NCI-H1092 treated with DMSO at 0.1 percent for 48 hours (cell line): ENCODE results near the gene FLNB.

Experiments
- DNase-seq: peaks from one replicate; lab custom pipeline; 2025; lab: John Stamatoyannopoulos, UW

Gene FLNB

DNA sequence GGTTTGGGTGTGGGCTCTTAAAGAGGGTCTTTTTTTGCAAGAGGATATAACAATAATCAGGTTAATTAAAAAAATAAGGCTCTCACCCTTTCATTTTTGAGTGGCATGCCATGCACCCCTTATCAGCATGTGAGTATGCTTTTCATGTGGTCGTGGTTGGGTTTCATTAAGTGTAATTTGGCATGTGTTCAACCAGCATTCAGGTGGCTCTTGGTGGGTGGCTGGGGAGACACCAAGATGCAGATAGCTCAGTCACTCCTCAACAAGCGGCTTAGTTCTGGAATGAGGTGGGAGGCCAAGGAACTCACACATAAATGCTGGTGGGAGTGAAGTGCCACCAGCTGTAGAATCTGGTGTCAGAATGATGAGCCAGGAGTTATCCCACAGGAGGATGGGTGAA, 66.8 kb downstream of the FLNB start:
- DNase-seq = no peak

DNA sequence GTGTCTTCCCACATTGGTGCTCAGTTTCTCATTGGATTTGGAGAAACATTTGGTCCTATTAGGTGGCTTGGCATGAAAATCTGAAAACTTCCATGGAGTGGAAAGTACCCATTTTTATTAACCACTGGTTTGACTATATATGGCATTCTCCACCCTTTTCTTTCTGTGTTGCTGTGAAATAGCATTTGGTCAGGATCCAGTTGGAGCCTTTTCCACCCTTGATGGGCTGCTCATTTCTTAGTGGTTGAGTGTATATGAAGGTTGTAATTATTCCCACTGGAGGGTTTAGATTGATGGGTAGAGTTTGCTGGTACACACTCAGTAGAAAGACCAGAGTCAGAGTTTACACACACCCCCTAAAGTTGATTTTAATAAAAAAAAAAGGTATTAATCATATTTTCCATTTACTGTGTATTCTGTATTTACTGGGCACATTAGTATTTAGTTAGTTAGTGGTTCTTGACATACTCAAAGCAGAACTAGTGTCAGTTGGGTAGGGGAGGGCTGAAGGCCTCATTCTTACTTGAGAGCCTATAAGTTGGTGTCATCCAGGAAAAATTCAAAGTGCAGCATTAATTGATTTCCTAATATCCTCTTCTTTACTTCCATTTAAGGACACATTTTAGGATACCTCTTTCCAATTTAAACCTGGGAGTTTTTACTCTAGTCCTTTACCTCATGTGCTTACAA, 69.5 kb downstream of the FLNB start:
- no peak for DNase-seq

DNA sequence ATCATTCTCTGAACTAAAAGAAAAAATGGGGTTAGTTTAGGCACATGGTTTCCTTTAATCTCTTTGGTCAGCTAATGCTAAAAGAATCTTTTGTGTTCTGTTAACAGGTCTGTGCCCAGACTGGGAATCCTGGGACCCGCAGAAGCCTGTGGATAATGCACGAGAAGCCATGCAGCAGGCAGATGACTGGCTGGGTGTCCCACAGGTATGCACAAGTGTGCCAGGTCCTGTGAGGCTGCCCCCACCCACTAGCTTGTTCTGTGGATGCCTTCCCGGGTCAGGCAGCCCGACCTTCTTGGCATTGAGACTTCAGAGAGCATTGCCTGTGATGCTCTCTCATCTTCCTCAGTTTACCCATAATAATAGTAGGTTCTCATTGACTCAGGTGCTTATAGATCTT, 70.4 kb downstream of the FLNB start:
- DNase-seq = no peak

DNA sequence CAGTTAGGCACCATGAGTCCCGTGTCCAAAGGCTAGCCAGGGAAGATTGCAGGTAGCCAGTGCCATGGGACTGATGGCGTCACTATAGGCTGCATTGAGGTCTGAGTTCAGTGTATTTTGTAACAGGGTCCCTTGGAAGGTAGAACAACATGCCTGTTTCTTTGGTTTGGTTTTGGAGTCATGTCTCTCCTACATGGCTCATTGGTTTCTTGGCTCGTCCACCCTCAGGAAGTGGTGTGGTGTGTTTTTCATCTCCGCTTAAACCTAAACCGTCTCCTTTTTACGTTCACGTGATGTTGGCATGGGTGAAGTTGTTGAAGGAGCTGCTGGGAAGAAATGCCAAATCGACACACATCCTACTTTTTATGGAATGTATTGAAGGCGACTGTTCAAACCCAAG, 71.6 kb downstream of the FLNB start:
- DNase-seq = no peak

DNA sequence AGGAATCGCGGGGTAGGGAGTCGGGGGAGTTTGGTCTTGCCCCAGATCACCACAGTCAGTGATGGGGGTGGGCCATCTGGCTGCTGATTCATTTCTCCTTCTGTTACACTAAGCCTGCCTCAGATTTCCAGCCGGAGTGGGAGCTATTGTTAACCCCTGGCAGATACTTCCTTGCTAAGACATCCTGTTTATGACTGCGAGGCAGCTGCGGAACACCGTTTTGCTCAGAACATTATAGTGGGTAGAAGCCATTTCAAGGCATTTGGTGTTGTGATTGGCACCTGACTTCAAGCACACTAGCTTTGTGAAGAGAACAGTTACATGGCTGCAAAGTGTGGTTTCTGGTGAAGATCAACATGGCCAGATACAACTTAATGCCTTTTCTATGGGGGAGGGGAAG, 73.8 kb downstream of the FLNB start:
- no peak for DNase-seq

DNA sequence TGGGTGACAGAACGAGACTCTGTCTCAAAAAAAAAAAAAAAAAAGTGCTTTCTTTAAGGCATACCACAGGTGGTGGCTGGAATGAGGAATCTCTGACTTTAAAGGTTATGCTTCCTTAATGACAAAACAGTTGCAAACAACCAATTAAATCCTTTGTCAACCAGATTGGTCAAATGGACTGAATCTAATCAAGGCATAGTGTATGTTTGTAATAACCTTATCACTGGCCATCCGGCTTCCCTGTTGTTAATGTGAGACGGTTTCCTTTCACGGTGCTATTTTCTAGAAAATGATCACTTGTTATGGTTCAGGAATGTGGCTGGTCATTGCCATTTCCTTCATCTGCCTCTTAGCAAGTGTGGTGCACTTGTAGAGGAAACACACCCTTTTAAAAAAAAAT, 75.9 kb downstream of the FLNB start:
- DNase-seq = no peak

DNA sequence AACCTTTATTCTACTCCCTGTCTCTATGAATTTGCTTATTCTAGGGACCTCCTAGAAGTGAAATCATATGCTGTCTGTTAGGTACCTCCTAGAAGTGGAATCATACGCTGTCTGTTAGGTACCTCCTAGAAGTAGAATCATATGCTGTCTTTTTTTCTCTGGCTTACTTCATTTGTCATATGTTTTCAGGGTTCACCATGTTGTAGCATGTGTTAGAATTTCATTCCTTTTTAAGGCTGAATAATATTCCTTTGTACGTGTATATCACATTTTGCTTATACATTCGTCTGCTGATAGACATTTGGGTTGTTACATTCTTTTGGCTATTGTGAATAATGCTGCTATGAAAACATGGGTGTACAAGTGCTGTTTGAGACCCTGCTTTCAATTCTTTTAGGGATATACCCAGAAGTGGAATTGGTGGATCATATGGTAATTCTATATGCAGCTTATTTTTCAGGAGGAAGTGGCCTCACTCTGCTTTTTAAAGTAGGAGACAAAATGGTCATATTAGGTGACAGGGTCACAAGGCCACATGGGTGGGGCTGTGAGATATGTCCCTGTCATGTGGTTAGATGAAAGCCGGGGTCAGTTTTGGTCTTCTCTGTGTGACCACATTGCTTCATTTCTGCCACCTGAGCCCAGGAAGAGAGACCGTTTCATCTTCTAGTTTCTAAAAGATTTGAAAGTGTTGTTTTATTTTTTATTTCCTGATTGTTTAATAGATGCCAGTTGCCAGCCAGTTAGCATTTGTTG, 76.7 kb downstream of the FLNB start:
- DNase-seq = no peak

DNA sequence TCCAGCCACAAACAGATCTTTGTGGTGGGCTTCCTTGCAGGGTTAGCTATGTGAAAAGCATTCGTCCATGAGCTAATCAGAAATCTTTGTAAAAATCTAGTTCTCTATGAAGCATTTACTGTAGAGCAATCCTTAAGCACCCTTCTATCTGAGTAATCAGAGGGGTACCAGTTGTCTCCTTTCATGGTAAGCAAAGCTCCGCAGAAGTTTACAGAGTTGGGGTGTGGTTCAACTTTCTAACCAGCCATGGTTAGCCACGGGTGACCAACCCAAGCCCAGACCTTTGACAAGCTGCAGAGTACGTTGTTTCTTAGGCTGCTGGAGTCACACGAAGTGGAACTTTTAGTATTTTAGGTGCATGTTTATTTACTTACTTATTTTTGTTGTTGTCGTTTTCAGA, 77.4 kb downstream of the FLNB start:
- no peak for DNase-seq

DNA sequence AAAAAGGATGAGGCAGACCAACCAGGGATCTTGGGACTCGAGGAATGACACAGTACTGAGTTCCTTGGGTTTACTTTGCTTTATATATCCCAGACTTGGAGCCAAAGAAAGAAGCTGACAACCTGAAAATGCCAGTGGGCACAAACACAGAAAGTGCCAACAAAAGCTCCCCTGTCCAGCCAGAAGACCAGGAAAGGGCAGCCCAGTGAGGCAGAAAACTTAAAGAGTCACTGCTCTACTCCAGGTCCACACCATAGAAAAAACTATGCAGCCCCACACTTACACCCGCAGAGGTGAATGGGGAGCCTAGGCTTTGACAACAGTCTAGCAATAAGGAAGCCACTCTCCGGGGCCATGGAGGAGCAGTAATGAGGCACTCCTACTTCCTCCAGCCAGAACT, 80.3 kb downstream of the FLNB start:
- no peak for DNase-seq

DNA sequence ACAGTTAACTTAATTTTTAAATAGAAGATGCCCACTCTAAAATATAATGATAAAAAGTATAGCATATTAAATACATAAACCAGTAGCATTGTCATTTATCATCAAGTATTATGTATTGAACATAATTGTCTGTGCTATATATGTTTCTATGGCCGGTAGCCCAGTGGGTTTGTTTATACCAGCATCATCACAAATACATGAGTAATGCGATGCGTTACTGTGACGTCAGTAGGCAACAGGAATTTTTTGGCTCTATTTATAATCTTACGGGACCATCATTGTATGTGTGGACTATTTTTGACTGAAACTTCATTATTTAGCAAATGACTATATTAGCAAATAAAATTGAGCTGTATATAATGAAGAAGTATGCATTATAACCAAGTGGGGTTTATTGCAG, 82.1 kb downstream of the FLNB start:
- no peak for DNase-seq

DNA sequence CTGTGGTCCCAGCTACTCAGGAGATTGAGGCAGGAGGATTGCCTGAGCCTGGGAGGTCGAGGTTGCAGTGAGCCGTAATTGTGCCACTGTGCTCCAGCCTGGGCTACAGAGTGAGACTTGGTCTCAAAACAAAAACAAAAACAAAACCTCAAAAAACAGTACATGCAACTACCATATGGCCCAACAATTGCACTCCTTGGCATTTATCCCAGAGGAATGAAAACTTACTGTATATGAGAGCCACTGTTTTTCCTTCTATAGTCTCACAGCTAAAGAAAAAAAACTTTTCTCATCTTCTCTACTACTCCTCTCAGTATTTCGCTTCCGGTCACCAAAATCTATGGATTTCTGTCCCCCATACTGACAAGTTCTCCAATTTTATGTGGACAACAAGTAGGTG, 84.3 kb downstream of the FLNB start:
- DNase-seq = no peak

DNA sequence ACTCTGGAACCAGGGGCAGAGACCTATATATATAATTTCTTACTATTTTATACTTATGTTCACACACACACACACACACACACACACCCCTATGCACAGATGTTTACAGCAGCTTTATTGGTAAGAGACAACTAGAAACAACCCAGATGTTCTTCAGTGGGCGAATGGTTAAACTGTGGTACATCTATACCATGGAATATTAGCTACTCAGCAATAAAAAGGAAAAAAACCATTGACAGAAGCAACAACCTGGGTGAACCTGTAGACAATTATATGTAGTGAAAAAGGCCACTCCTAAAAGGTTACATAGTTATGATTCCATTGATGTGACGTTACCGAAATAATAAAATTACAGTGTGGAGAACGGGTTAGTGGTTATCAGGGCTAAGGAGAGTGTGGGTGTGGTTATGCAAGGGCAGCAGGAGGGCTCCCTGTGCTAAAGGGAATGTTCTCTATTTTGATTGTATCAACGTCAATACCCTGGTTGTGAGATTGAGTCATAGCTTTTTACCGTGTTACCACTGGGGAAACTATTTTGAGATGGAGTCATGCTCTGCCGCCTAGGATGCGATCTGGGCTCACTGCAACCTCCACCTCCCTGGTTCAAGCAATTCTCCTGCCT, 85.5 kb downstream of the FLNB start:
- no peak for DNase-seq

DNA sequence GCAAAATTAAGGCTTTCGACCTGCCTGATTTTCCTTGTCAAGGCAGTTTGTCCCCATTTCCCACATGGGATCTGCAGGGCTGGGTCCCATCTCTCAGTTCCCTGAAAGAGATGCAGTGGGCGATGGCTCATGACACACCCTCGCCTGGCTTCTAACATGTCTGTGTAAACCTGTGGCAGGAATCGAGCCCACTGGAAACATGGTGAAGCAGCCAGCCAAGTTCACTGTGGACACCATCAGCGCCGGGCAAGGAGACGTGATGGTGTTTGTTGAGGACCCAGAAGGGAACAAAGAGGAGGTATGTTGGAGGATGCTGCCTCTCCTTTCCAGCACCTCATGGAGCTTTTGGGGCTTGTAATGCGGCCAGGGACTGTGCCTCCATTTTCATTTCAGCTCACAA, 86.4 kb downstream of the FLNB start:
- no peak for DNase-seq

DNA sequence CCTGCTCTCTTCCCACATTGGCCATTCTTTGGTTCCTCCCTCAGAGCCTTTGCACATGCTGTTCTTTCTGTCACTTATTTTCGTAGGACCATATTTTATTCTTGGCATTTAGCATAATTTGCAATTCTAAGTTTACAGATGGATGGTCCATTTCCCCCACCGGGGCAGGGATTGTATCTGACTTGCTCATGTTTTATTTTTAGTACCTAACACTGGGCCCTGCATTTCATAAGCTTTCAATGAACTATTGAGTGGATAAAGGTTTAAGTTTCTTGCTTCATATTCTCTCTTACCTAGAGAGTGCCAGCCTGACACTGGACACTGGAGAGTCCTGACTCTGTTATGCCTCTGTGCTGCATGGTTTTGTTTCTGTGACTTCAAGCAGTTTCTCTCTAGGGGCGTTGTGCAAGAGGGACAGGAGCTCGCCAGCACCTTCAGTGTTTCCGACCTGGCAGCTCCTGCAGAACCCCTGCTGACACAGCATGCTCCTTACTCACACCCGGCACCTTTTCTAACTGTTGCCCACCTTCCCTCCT, 87.4 kb downstream of the FLNB start:
- no peak for DNase-seq

DNA sequence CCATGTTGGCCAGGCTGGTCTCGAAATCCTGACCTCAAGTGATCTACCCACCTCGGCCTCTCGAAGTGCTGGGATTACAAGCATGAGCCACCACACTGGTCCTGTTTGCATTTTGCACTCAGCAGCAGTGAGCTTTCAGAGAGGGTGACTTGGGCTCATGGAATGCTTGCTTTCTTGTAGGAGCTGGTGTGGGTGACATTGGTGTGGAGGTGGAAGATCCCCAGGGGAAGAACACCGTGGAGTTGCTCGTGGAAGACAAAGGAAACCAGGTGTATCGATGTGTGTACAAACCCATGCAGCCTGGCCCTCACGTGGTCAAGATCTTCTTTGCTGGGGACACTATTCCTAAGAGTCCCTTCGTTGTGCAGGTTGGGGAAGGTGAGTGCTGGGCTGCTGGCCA, 90.3 kb downstream of the FLNB start:
- no peak for DNase-seq

DNA sequence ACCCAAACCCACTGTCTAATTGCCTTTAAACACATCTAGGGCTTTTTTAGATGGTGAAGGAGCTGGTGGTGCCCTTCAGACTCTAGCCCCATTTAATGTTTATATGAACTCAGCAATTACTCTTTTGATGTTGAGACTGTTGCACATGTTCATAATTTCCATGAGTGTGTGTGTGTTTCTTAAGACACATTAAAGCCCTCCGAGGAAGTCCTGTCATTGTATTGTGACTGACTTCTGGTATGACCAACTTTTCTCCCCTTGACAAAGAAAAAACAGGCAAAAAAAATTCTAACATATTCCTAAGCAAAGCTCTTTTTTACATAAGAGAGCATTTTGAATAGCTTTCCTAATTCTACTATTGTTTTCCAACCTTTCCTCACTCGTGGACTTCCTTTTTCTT, 91.6 kb downstream of the FLNB start:
- no peak for DNase-seq

DNA sequence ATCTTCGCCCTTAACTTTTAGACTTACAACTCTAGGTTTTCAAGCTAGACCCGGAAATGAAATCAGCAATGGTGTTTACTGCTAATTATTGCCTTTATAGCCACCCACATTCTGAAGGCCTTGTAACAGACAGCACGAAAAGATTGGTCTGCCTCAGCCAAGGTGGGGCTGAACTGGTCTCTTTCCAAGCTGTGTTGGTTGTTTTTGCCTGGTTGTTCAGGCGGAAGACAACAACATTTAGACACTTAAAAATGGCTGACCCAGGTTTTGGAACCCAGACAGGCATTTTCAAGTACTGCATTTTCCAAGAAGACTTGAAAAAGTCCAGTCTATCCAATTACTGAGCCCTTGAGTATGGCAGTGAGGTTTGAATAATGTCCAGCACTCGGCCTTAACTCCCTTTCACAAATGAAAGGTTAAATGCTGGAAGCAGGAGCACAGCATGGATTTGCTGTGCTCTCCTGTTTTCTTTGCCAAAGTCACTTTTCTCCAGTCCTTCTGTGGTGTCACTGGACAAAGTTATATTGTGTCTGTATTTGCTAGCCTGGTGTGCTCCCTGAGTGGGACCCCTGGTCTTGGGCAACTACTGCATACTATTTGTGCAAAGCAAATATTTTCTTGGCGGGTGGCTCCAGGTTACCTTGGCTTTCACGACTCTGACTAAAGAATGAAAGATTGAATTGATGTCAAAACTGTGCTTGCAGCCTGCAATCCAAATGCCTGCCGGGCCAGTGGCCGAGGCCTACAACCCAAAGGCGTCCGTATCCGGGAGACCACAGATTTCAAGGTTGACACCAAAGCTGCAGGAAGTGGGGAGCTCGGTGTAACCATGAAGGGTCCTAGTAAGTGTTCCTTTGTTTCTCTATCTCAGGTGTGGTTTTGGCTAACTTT, 93.5 kb downstream of the FLNB start:
- no peak for DNase-seq

DNA sequence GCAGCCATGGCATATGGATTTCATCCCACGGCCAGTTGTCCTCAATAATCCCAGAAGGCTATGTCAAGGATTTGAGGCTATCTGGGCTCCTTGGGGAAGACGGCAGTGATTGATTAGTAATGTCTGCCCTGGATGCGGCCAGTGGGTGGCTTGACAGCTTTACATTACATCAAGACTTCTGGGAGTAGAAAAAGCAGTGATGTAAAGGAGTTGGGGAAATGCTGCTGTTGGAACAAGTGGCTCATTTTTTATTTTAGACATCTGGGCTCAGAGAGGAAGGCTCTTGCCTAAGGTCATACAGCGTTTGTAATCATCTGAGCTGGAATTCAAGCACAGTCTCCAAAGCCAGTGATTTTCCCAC, 94.1 kb downstream of the FLNB start:
- no peak for DNase-seq

DNA sequence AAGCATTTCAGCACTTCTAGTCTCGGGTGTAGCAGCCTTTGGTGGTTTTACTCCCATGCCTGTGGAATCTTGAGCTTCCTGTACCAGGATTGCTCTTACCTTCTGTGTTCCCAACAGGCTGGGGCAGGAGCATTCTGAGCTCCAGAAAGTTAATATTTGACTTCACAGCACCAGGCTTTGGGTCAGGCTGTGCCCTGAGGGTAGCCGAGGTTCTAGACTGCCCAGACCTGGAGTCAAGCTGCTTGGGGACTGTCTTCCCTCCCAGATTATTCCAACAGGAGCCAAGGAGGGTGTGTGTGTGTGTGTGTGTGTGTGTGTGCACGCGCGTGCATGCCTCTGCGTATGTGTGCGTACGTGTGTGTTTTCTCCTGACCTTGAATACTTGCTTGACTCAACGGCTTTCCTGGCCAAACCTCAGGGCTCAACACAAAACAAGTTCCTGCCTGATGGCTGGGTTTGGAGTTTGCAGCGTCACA, 94.8 kb downstream of the FLNB start:
- no peak for DNase-seq

DNA sequence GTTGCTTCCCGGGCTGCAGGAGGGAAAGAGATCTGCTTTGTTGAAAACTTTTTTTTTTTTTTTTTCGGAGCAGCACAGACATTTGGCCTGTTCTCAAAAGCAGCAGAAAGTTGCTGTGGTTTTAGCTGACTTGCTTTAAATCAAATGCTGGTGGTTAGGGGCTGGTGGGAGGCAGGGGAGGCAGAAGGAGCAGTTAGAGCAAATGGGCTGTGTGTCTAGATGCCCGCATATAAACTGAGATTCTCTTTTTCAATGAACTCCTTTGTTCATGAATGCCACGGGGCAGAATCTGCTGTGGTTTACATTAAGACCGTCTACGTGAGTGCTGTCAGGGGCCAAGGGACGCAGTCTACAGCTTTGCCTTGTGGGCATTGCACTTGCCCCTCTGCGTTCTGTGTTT, 95.9 kb downstream of the FLNB start:
- no peak for DNase-seq

DNA sequence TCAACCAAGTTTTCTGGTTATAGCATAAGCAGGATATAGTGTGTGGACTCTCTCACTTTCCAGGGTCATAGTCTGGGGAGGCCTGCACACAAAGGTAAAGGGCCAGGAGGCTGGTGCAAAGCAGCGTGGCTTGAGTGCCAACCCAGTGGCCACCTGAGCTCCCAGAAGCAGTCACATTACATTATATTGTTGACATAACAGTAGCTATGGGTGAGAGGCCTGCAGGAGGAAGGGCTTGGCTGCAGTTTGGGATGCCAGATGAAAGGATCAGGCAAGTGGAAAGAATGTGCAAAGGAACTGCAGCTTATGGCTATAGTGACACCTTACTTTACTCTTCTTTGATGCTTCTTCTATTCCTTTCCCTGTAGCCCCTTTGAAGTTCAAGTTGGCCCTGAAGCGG, 96.5 kb downstream of the FLNB start:
- no peak for DNase-seq

DNA sequence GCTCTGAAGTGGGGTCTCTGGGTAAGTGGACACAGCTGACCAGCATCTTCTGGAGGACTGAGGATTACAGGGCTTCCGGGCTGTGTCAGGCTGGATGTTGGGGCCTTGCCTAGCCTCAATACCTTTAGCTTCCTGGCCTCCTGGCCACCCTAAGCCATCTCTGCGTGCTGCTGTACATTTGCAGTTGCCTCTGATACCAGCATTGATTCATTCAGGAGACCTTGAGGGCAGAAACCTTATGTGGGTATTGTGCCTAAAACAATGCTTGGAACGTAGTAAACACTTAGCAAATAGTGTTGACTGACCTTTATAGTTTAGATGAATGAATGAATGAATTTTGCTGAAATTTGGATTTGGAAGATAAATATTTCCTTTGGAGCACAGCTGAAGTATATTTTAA, 97.0 kb downstream of the FLNB start:
- no peak for DNase-seq
